NCI-H1930 (cell line): ENCODE measurements around the gene CSMD2.

Experiments used
- DNase-seq, 2 experiments: peaks; one replicate each; lab custom pipeline; 2025; lab: John Stamatoyannopoulos, UW

Gene CSMD2

GRCh38 chr1:33753087-33753856 lies 411.8 kb downstream of the CSMD2 start:
- no peak for DNase-seq

GRCh38 chr1:33745942-33746341 lies 419.1 kb downstream of the CSMD2 start:
- DNase-seq = no peak

DNA sequence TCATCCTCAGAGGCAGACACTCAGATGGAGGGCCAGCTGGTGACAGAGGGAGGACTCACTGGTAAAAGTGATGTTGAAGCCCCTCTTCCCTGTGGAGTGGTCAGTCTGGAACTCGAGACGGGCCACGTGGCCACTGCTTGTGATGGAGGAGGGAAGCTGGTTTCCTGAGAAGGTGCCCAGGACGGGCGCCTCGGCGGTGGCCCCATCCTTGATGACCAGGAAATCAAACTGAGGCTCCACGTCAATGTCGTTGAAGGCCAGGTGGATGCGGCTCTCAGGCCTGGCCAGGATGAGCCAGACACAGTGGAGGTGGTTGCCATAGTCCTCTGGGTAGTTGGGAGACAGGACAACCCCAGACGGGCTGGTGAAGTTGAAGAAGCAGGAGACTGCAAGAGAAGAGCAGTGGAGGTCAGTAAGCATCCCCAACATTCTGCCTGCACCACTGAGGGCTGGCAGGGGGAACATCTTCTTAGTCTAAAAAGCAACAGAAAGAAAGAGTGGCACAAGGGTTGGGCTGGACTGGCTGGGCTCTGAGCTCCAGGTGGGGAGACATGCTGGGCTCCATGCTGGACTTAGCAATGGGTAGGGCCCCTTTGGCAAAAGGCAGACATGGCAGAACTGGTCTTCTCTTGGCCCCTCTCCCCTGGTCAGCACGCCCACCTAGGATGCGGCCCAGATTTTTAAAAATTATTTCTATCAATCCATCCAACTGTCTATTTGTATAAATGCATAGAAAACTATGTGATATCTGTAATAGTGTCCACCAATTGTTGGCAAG lies 421.6 kb downstream of the CSMD2 start:
- DNase-seq = no peak

DNA sequence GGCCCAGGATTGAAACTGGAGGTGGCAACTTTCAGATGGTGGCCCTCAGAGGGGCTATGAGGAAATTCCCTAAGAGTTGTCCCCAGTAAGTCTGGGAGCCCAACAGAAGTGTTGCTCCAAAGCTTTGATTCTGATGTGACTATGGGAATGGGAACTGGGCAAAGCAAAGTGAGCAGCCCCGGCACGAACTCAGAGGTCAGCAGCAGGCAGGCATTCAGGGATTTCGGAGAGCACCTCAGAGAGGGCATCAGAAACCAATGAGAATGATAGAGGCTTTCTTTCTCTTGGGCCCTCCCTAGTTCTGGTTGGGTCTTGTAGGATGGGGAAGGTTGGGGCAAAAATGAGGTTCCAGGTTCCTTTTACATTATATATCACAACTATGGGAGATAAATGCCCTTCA lies 422.4 kb downstream of the CSMD2 start:
- DNase-seq = no peak

GRCh38 chr1:33741749-33742148 lies 423.3 kb downstream of the CSMD2 start:
- DNase-seq = no peak

GRCh38 chr1:33740040-33740744 lies 424.8 kb downstream of the CSMD2 start:
- DNase-seq = no peak

DNA sequence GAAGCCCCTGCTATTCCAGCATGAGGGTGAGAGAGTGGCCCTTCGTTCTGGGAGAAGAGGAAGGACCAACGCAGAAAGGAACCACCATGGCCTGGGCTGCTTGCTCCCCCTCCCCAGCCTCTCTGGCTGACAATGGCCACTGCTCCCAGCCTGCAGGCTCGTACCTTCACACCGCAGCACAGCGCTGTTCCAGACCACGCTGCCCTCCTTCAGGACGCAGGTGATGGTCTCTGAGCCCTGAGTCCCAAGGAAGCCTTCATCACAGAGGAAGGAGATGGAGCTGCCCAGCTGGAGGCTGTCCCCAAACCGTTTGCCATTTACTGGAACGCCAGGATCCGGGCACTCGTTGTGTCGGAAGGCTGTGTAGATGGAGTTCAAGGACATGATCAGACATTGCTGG lies 426.1 kb downstream of the CSMD2 start:
- no peak for DNase-seq

- no peak for DNase-seq
Measured at GRCh38 chr1:33738536-33738935, 426.5 kb downstream of the CSMD2 start.

- no peak for DNase-seq
Measured at GRCh38 chr1:33736496-33736895, 428.5 kb downstream of the CSMD2 start.

GRCh38 chr1:33735624-33736023 lies 429.4 kb downstream of the CSMD2 start:
- DNase-seq = no peak

GRCh38 chr1:33727310-33727709 lies 437.7 kb downstream of the CSMD2 start:
- DNase-seq = no peak

- no peak for DNase-seq
Measured at GRCh38 chr1:33726274-33726804, 438.7 kb downstream of the CSMD2 start.

- no peak for DNase-seq
Measured at GRCh38 chr1:33725556-33726160, 439.4 kb downstream of the CSMD2 start.

DNA sequence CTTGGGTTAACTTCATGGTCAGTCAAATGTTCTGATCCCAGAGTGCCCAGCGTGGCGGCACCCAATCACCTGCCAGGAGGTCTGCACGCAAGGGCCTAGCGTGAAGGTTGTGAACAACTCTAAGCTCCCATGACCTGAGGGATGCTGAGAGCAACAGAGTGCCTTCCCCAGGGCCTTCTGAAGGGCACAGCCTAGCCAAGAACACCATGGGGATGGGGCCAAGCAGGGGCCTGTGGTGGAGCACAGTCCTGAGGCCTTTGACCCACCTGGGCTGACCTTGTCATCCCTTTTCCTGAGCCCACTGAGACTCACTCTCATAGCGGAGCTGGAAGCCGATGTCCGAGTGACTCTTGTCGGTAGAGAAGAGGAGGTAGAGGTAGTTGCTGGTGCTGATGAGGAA lies 440.0 kb downstream of the CSMD2 start:
- no peak for DNase-seq

DNA sequence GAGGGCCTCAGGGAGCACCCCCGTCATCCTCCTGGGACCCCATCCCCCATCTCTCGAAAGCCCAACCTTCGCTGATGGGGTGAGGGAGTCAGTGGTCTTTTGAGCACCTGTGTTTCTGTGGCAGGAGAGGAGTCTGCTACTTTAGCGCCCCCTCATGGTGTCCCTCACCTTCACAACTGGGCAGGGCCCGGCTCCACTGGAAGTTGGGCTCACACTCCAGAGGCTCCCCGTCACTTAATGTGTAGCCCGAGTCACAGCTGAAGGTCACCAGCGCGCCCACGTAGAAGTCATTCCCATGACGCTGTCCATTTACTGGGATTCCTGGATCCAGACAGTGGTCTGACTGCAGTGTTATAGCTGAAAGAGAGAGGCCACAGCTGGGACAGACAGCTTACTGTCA lies 440.7 kb downstream of the CSMD2 start:
- DNase-seq = no peak

GRCh38 chr1:33723251-33723650 lies 441.8 kb downstream of the CSMD2 start:
- no peak for DNase-seq

DNA sequence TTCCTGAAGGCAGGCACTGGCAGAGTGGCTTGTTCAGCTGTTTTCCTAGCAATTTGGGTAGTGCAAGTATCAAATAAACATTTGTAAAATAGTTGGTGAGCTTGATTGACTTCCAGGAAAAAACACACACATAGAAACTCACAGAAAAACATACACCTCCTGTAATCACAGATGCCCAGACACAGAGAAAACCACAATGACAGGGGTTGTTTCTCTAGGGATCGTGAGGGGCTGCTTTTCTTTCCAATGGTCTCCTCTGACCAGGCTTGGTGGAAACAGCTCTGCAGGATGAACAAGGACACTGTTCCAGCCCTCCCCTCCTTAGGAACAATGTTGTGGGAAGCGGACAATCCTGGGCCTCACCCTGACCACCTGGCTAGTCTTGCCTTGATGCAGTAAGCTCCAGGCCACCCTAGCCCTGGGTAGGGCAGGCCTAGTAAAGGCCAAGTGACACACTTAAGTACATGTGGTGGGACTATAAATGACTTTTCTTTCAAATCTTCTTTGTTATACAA lies 443.7 kb downstream of the CSMD2 start:
- no peak for DNase-seq

DNA sequence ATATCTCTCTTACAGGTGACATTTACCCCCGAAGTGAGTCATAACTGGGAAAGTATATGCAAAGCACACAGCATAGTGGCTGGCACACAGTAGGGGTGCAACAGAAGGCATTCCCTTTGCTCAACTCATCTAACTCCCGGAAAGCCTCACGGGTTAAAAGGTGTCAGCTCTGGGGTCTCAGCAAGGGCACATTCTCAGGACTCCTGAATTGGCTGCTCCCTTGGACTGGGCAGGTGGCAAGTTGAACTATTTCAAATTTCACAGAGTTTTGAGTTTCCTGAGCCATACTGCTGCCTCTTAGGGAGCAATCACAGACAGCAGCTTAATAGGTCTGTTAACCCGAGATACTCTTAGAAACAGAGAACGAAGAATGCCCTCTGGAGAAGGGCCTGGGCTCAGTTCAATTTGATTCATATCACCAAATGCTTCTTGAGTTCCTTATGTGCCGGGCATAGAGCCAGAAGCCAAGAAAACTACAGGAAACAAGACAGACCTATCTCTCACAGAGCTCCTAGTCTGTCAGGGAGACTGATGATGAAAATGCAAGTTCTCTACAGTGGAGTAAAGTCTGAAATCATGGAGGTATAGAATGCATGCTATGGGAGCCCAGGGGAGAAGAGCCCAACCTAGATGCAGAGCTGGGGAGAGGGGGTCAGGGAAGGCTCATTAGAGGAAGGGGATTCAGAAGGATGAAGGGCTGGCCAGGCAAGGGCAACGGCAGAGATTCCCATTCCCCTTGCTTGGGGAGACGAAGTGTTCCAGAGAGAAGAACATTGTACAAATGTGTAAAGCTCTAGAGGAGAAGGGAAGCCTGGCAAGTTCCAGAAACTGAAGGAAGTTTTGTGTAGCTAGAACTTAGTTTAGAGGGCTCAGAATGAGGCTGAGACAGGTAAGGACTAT lies 445.0 kb downstream of the CSMD2 start:
- DNase-seq = no peak

DNA sequence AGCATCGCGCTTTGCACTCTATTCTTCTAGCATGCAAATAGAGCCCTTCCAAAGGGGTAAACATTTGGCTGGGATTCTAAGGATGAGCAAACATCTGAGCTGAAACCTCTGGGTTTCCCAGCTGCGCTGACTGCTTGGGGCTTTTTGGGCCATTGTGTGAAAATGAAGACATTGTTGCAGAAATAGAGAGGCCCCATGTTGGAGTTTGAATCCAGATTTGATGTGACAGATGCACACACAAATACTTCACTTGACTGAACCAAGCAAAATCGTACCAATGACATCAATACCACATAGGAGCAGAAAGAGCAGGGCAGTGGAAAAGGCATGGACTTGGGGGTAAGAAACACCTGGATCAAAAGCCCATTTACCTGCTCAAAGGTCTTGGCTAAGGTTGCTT lies 445.7 kb downstream of the CSMD2 start:
- DNase-seq = no peak

GRCh38 chr1:33718186-33718585 lies 446.8 kb downstream of the CSMD2 start:
- DNase-seq = no peak
